ENCODE data around the gene SYCE1L. TPM values are rescaled to one million over a fixed set of nuclear protein-coding genes. Genes with fewer than 3 reads are reported as not detected.

The SYCE1L gene
- polyA plus RNA-seq, result 0.21 to 0.91 TPM (median 0.24 TPM) in 3 replicates
- polyA plus RNA-seq (2011; ENCODE audit: low read depth), result 0.54 TPM
- not detected in 2 replicates for polyA plus RNA-seq (2011; cell fraction: cytosol; rRNA removed)
- polyA plus RNA-seq (2011; cell fraction: nucleus; rRNA removed), result 0.31 and 0.89 TPM in 2 replicates
- 0.56 and 3.9 TPM in 2 replicates for polyA plus RNA-seq (2012; ENCODE audit: low replicate concordance)
- polyA minus RNA-seq, result not detected in 3 replicates
- not detected for polyA minus RNA-seq (2011; cell fraction: cytosol; rRNA and poly(A)+ RNA removed)
- not detected in 2 replicates for polyA minus RNA-seq (2011; cell fraction: nucleus; rRNA and poly(A)+ RNA removed)

GRCh38 chr16:77199211-77199610 is at the start of gene SYCE1L:
Gene SYCE1L, plus strand, starts transcription at chr16:77199408. Its CDS starts 44 bp downstream, at chr16:77199452.
- H3K4me1 ChIP-seq (ENCODE audit: control insufficient read depth, extremely low read depth, insufficient read depth, low read length), result no peaks in the 10 kb centered on the region
- TF ChIP-seq EZH2 (IDR thresholded peaks at IDR 0.05; ENCODE audit: low read length), result no peak
- TF ChIP-seq, protein P1, sequence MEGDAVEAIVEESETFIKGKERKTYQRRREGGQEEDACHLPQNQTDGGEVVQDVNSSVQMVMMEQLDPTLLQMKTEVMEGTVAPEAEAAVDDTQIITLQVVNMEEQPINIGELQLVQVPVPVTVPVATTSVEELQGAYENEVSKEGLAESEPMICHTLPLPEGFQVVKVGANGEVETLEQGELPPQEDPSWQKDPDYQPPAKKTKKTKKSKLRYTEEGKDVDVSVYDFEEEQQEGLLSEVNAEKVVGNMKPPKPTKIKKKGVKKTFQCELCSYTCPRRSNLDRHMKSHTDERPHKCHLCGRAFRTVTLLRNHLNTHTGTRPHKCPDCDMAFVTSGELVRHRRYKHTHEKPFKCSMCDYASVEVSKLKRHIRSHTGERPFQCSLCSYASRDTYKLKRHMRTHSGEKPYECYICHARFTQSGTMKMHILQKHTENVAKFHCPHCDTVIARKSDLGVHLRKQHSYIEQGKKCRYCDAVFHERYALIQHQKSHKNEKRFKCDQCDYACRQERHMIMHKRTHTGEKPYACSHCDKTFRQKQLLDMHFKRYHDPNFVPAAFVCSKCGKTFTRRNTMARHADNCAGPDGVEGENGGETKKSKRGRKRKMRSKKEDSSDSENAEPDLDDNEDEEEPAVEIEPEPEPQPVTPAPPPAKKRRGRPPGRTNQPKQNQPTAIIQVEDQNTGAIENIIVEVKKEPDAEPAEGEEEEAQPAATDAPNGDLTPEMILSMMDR (optimal IDR thresholded peaks at IDR 0.05 in 1 of 3, IDR thresholded peaks at IDR 0.05 in 1 of 3, conservative IDR thresholded peaks at IDR 0.05 in 1 of 3; ENCODE audit: extremely low read depth in 1 of 3, insufficient read depth in 2 of 3, low read length in 3 of 3), result no peak
- dilution Hi-C loops (cut with MboI; ENCODE audit: extremely low pct_ligation_motif_present, low sequenced_read_pairs), result no loop called here
- no peak within 1 kb of the TSS for H3K4me2 ChIP-seq (ENCODE audit: control insufficient read depth, extremely low read depth, insufficient read depth, low read depth, low read length)
- H3K79me2 ChIP-seq (ENCODE audit: control insufficient read depth, insufficient read depth, low read length), result peaks cover 1% of the 10 kb centered on the region
- H3K36me3 ChIP-seq (ENCODE audit: control insufficient read depth in 2 of 2, extremely low read depth in 1 of 2, insufficient read depth in 2 of 2, low read length in 2 of 2), result peaks cover 9 to 13% of the 10 kb centered on the region in 2 experiments
- H2AFZ ChIP-seq (ENCODE audit: control insufficient read depth, low read length), result no peak within 1 kb of the TSS
- DNase-seq (ENCODE audit: low read depth, low spot score) (no peak), FAIRE-seq (no peak)
- H3K4me3 ChIP-seq (ENCODE audit: control insufficient read depth in 2 of 3, extremely low read depth in 1 of 3, insufficient read depth in 2 of 3, low read depth in 1 of 3, low read length in 3 of 3), result no peak within 1 kb of the TSS
- H3K9me1 ChIP-seq (ENCODE audit: control insufficient read depth, extremely low read depth, insufficient read depth, low read length), result no peaks in the 10 kb centered on the region
- H3K9ac ChIP-seq (ENCODE audit: control insufficient read depth, extremely low read depth, insufficient read depth, low read length), result no peak within 1 kb of the TSS
- H3K27me3 ChIP-seq (ENCODE audit: control insufficient read depth, extremely low read depth, insufficient read depth, low read length), result no peaks in the 10 kb centered on the region
- H4K20me1 ChIP-seq (ENCODE audit: control insufficient read depth, extremely low read depth, insufficient read depth, low read length), result no peaks in the 10 kb centered on the region
- no peaks in the 10 kb centered on the region for H3K9me3 ChIP-seq (ENCODE audit: control insufficient read depth, low read depth, low read length)
- no peak within 1 kb of the TSS for H3K27ac ChIP-seq (ENCODE audit: control insufficient read depth, insufficient read depth, low read length)

DNA sequence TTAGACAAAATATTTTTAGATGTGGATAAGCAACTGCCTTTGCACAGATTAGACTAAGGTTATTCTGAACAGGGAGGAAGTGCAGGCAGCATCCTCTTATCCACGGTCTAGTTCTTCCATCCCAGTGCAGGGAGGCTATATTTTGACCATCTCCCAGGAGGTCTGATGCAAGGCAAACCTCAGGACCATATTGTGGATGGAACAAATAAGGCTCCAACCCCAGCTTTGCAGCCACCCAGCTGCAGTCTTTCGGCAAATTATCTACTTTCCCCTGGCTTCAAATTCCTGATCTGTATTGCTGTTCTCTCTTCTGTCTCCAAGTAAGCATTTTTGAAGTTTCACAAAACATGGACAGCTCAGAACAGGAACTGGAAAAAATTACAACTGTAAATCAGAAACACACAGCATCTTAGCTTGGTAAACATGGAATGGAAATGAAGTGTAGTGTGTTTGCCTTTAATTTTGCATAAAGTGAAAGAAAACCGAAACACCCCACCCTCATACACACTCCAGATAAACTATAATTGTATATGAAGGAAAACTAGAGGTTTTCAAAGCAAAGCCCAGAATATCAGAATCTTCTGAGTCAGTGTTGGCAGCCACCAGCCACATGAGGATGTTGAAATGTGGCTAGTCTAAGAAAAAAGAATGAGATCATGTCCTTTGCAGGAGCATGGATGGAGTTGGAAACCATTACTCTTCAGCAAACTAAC is 41.7 kb upstream of the SYCE1L start:
- no peak overlapping the region for H3K4me3 ChIP-seq (ENCODE audit: control insufficient read depth in 2 of 3, extremely low read depth in 1 of 3, insufficient read depth in 2 of 3, low read depth in 1 of 3, low read length in 3 of 3)
- H3K4me1 ChIP-seq (ENCODE audit: control insufficient read depth, extremely low read depth, insufficient read depth, low read length), result no peaks in the 10 kb centered on the region
- FAIRE-seq (no peak), DNase-seq (ENCODE audit: low read depth, low spot score) (no peak)
- no peak overlapping the region for H3K27ac ChIP-seq (ENCODE audit: control insufficient read depth, insufficient read depth, low read length)
- H4K20me1 ChIP-seq (ENCODE audit: control insufficient read depth, extremely low read depth, insufficient read depth, low read length), result no peaks in the 10 kb centered on the region
- H3K36me3 ChIP-seq (ENCODE audit: control insufficient read depth in 2 of 2, extremely low read depth in 1 of 2, insufficient read depth in 2 of 2, low read length in 2 of 2), result no peaks in the 10 kb centered on the region
- H3K9me1 ChIP-seq (ENCODE audit: control insufficient read depth, extremely low read depth, insufficient read depth, low read length), result no peaks in the 10 kb centered on the region
- H3K4me2 ChIP-seq (ENCODE audit: control insufficient read depth, extremely low read depth, insufficient read depth, low read depth, low read length), result no peak overlapping the region
- no peaks in the 10 kb centered on the region for H3K79me2 ChIP-seq (ENCODE audit: control insufficient read depth, insufficient read depth, low read length)
- no peak overlapping the region for H3K9ac ChIP-seq (ENCODE audit: control insufficient read depth, extremely low read depth, insufficient read depth, low read length)
- dilution Hi-C loops (cut with MboI; ENCODE audit: extremely low pct_ligation_motif_present, low sequenced_read_pairs), result loop anchor here (25.0 kb wide), 1 partner anchor 1370 kb away; no protein-coding TSS in a partner anchor
- H2AFZ ChIP-seq (ENCODE audit: control insufficient read depth, low read length), result no peak overlapping the region
- H3K9me3 ChIP-seq (ENCODE audit: control insufficient read depth, low read depth, low read length), result no peaks in the 10 kb centered on the region
- H3K27me3 ChIP-seq (ENCODE audit: control insufficient read depth, extremely low read depth, insufficient read depth, low read length), result no peaks in the 10 kb centered on the region
- TF ChIP-seq EZH2 (IDR thresholded peaks at IDR 0.05; ENCODE audit: low read length), result no peak
- TF ChIP-seq, protein P1 (optimal IDR thresholded peaks at IDR 0.05 in 1 of 3, IDR thresholded peaks at IDR 0.05 in 1 of 3, conservative IDR thresholded peaks at IDR 0.05 in 1 of 3; ENCODE audit: extremely low read depth in 1 of 3, insufficient read depth in 2 of 3, low read length in 3 of 3), result no peak

All from keratinocyte (primary cell).